Measurements from ENCODE around the gene PRDM9.

PRDM9 gene

DNA sequence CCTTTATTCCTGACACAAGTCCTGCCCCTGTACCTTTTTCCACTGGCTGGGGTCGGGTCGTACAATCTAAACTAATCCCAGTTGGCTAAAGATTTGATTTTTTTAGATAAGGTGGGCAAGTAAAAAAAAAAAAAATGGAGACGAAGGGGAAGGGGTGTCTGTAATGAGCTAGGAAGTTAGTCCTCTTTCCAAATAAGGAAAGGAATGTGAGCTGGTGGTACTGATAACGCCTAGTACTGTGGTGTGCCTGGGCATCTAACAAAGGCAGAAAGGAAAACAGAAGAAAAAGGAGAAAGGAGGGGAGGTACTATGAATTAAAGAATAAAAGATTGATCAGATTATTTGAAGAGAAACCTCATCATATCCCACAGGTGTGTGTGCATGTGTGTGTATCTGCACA lies 21.3 kb downstream of the PRDM9 start:
- DNase-seq, result no peak

DNA sequence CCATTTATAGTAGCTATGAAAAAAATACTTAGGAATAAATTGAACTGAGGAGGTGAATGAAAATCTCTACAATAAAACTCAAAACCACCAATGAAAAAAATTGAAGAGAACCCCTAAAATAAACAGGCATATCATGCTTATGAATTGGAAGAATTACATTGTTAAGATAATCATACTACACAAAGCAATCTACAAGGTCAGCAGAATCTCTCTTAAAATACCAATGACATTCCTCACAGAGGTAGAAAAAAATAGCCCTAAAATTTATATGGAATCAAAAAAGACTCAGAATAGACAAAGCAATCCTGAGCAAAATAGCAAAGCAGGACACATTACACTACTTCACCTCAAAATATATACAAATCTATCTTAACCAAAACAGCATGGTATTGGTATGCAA lies 23.2 kb downstream of the PRDM9 start:
- DNase-seq, result no peak

DNA sequence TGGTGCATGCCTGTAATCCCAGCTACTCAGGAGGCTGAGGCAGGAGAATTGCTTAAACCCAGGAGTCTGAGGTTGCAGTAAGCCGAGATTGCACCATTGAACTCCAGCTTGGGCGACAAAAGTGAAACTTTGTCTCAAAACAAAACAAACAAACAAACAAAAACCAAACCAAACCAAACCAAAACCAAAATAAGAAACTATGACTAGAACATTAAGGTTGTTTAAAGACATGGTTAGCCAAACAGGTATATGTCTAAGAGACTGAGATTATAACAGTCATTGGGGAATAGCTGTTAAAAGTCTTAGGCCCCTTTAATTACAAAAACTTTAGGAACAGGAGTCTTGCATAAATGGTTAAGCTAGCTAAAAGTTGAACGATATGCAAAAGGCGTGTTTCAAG lies 63.6 kb downstream of the PRDM9 start:
- no peak for DNase-seq

Data from DMS53 (cell line).